K562 (cell line): ENCODE results near the gene CNGB1. TPM values are rescaled to one million over a fixed set of nuclear protein-coding genes. Genes with fewer than 3 reads are reported as not detected.
A peak's percentile ranks its signal among the peaks of the same experiment; 100 is the strongest.

Experiments used
- AFF4 ChIP-seq: sonication (generic); formaldehyde crosslinking; IDR thresholded peaks from 2 replicates; pipeline ENCODE4 v1.8.0; 2023; ENCODE audit warnings: mild to moderate bottlenecking, missing genetic modification reagents
- BCLAF1 ChIP-seq, 2 experiments: fragments of 450-650 bp in 1 of 2; IDR thresholded peaks; 2 replicates each; pipeline ENCODE4 v1.6.1; 2011 to 2017; ENCODE audit warnings: low read depth in 2 of 2, antibody characterized with exemption in 1 of 2, borderline replicate concordance in 1 of 2, low read length in 1 of 2, mild to moderate bottlenecking in 1 of 2, mixed read lengths in 1 of 2; ENCODE audit not compliant: control insufficient read depth in 1 of 2
- CREM ChIP-seq: IDR thresholded peaks from 2 replicates; pipeline ENCODE4 v1.6.1; 2014; ENCODE audit warnings: antibody characterized with exemption, low read depth
- CTCF ChIP-seq, 3 experiments: IDR thresholded peaks in 2 of 3; conservative IDR thresholded peaks in 1 of 3; 2 replicates each; pipeline ENCODE4 v1.5.1; 2011 to 2012; ENCODE audit warnings: low read length in 3 of 3, mild to moderate bottlenecking in 3 of 3, control low read depth in 2 of 3, improper control_type of control experiment in 1 of 3, inconsistent platforms in 1 of 3, low read depth in 1 of 3, mixed read lengths in 1 of 3, moderate library complexity in 1 of 3; ENCODE audit not compliant: insufficient read depth in 2 of 3
- SMARCA4 ChIP-seq: fragments of 450-650 bp; IDR thresholded peaks from 2 replicates; pipeline ENCODE4 v1.6.1; 2016
- THRB ChIP-seq: fragments of 450-650 bp; formaldehyde crosslinking; conservative IDR thresholded peaks from 2 replicates; pipeline ENCODE4 v1.4.0; 2022; ENCODE audit warnings: mild to moderate bottlenecking, missing genetic modification characterization
- USF1 ChIP-seq: sonication (generic); formaldehyde crosslinking; IDR thresholded peaks from 2 replicates; pipeline ENCODE4 v1.9.0; 2022; ENCODE audit warnings: mild to moderate bottlenecking, missing genetic modification reagents
- ZNF354B ChIP-seq: fragments of 250-450 bp; sonication (Bioruptor Pico); IDR thresholded peaks from 2 replicates; pipeline ENCODE4 v1.4.0; 2020
- ZNF592 ChIP-seq: fragments of 450-650 bp; IDR thresholded peaks from 2 replicates; pipeline ENCODE4 v1.6.1; 2017; ENCODE audit warnings: antibody characterized with exemption, mild to moderate bottlenecking
- ZNF766 ChIP-seq: fragments of 200-800 bp; sonication (Bioruptor generic); conservative IDR thresholded peaks from 2 replicates; pipeline ENCODE4 v1.6.1; 2016; ENCODE audit warnings: missing genetic modification characterization, missing compliant biosample characterization
- polyA plus RNA-seq, 8 experiments: library from polyadenylated mRNA; depleted of rRNA in 4 of 8; stranded (reverse) in 5 of 8; unstranded in 3 of 8; fragments of >200 nt; fragmentation: Nextera tagmentation in 2 of 8; fragmentation: Illumina TruSeq in 1 of 8; extraction: Ambion mirVana in 2 of 8; extraction: Trizol in 1 of 8; gene quantifications; 2 replicates each; pipeline versions ENCODE4 v1.2.1 to v1.2.3, GENCODE V29; 2011 to 2014; ENCODE audit warnings: inconsistent platforms in 1 of 8, missing spikeins in 1 of 8
- total RNA-seq, 7 experiments: library from RNA; depleted of rRNA in 6 of 7; stranded (reverse); fragments of >200 nt in 6 of 7; fragmentation: Illumina TruSeq in 2 of 7; extraction: Trizol in 2 of 7; gene quantifications; 2 replicates each; pipeline versions ENCODE4 v1.2.1 to v1.2.3, GENCODE V29; 2011 to 2021; ENCODE audit warnings: low replicate concordance in 1 of 7

CNGB1 gene
- total and polyA plus RNA-seq, 9 of the 15 experiments (the other 6 are each of a cell fraction or from before 2014, with no cell fraction given): not detected

- TF ChIP-seq USF1 (no peak), ZNF592 (no peak; the same call in none of the 2 replicates), CREM (no peak), CTCF (IDR thresholded peaks at IDR 0.05 in 2 of 3, conservative IDR thresholded peaks at IDR 0.05 in 1 of 3; ENCODE audit: insufficient read depth in 2 of 3, low read depth in 1 of 3, low read length in 3 of 3) (peak in 2 of 3 experiments; percentile 41 to 45; a peak in 3 of 6 replicates), ZNF766 (no peak), ZNF354B (no peak), AFF4 (CRISPR knock-in tag) (no peak), BCLAF1 (IDR thresholded peaks at IDR 0.05; ENCODE audit: borderline replicate concordance in 1 of 2, control insufficient read depth in 1 of 2, low read depth in 2 of 2, low read length in 1 of 2) (no peak), SMARCA4 (peak; percentile 80), THRB (CRISPR knock-in tag) (no peak)
These were observed 6.6 kb upstream of the CNGB1 start (continued) for GRCh38 chr16:57977418-57978069.
